Forelimb muscle (tissue), 1 donor: ENCODE measurements around the gene NELFE. TPM values are rescaled to one million over a fixed set of nuclear protein-coding genes. Genes with fewer than 3 reads are reported as not detected.
"Not testable (repeated sequence)": the region's sequence is repeated elsewhere in the genome, so short reads cannot be mapped to it uniquely, and the experiment has no call there.

Experiments
- DNase-seq: peaks from one replicate; pipeline ENCODE4 v3.0.0-alpha.2; 2013; ENCODE audit warnings: low read depth
- polyA plus RNA-seq: library from polyadenylated mRNA; unstranded; fragments of 120-200 nt; gene quantifications from one replicate; pipeline ENCODE4 v1.2.1, GENCODE V29; 2013; ENCODE audit not compliant: insufficient read length

NELFE gene, protein sequence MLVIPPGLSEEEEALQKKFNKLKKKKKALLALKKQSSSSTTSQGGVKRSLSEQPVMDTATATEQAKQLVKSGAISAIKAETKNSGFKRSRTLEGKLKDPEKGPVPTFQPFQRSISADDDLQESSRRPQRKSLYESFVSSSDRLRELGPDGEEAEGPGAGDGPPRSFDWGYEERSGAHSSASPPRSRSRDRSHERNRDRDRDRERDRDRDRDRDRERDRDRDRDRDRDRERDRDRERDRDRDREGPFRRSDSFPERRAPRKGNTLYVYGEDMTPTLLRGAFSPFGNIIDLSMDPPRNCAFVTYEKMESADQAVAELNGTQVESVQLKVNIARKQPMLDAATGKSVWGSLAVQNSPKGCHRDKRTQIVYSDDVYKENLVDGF
- 63.3 TPM for polyA plus RNA-seq

DNA sequence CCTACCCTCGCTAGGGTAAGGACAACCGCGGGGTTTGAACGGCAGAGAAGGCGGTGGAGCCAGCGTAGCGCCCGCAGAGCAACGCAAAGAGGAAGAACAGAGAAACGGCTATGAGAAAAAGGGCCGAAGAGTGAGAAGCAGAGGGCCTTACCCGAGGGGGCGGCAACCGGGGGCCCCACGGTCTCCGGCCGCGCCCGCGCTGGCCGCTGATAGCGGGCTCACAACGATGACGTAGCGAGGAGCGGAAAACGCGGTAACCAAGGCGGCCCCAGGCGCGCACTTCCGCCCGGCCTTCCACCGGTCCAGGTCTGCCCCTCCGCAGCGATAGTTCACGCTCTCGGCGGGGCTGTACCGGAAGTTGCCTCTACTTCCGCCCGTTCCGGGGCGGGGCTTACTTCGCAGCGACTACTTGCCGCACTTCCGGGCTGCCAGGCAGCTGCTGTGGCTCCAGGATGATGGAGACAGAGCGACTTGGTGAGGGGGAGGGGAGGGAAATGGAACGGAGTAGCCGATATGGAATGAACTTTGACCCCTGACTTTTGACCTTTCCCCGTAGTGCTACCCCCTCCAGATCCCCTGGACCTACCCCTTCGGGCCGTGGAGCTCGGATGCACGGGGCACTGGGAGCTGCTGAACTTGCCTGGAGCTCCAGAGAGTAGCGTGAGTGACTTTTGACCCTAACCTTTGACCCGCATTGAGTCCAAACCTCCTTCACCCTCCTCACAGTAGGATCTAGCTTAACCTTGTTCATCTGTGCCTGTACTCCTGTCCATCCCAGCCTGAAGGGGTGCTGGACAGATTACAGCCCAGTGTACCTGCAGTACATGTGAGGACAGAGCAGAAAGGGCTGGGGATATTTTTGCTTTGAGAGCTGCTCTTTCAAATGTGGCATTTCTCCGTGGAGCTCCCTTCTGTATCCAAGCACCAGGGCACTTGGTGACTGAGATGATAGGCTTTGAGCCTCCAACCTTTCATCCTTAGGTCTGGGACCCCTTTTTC lies at the start of gene NELFE, which contains the start of gene SKIC2:
TSS of gene NELFE (minus strand) at position 231 of the 999 bp plus-strand sequence. CDS start 525 bp downstream, outside the sequence.
TSS of gene SKIC2 (plus strand) at position 435 of the 999 bp plus-strand sequence. CDS start at position 453, 18 bp downstream.
- peak; percentile 93 for DNase-seq

DNA sequence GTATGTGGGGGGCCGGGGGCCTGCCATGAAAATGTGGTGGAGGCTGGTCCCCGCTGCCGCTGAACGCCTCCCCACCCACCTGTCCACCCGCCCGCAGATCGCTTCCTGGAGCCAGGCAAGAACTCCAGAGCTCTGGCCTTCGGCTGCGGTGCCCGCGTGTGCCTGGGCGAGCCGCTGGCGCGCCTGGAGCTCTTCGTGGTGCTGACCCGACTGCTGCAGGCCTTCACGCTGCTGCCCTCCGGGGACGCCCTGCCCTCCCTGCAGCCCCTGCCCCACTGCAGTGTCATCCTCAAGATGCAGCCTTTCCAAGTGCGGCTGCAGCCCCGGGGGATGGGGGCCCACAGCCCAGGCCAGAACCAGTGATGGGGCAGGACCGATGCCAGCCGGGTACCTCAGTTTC lies 49.3 kb upstream of the NELFE start:
- DNase-seq = not testable (repeated sequence)

DNA sequence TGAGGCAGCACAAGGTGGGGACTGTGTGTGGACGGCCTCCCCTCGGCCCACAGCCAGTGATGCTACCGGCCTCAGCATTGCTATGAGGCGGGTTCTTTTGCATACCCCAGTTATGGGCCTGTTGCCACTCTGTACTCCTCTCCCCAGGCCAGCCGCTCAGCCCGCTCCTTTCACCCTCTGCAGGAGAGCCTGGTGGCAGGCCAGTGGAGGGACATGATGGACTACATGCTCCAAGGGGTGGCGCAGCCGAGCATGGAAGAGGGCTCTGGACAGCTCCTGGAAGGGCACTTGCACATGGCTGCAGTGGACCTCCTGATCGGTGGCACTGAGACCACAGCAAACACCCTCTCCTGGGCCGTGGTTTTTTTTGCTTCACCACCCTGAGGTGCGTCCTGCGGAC lies 48.3 kb upstream of the NELFE start:
- DNase-seq = not testable (repeated sequence)

DNA sequence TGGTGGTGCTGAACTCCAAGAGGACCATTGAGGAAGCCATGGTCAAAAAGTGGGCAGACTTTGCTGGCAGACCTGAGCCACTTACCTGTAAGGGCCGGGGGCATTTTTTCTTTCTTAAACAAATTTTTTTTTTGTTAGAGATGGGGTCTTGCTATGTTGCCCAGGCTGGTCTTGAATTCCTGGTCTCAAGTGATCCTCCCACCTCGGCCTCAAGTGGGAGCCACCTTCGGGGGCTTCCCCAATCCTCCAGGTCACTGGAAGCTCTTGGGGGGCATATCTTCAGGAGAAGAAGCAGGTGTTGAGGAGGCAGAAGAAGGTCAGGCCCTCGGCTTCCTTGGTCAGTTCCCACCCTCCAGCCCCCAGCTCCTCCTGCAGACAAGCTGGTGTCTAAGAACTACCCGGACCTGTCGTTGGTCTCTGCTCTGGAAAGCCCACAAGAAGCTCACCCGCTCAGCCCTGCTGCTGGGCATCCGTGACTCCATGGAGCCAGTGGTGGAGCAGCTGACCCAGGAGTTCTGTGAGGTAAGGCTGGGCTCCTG lies 47.3 kb upstream of the NELFE start:
- DNase-seq = not testable (repeated sequence)

DNA sequence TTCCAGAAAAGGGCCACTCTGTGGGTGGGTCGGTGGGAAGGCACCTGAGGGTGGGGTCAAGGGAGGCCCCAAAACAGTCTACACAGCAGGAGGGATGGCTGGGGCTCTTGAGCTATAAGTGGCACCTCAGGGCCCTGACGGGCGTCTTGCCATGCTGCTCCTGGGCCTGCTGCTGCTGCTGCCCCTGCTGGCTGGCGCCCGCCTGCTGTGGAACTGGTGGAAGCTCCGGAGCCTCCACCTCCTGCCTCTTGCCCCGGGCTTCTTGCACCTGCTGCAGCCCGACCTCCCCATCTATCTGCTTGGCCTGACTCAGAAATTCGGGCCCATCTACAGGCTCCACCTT lies 46.7 kb upstream of the NELFE start:
- DNase-seq = not testable (repeated sequence)

DNA sequence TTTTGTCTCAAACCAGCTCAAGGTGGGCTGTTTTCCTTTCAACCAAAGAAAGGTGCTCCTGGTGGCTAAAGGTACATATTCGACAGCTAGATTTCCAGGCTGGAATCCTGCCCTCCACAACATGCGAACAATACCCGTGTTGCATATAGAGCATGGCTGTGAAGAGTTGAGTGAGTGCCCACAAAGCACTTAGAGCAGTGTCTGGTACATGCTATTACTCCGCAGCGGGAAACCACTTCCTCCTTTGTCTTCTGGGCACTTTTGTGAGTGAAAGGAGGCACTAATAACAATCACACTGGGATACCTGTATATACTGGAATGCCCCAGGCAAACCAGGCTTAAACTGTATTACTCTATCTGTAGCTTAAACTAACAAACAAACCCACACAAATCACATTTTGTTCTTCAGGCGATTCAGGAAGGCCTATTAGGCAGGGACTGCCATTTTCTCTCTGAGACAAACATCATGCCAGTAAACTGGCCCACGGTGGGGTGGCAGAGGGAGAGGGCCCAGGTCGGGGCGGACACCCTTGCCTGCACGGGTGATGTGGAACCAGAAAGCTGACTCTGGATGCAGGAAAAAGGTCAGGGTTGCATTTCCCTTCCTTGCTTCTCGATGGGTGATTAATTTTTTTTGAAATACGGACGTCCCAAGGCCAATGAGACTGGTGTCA lies 46.2 kb upstream of the NELFE start:
- DNase-seq = not testable (repeated sequence)

DNA sequence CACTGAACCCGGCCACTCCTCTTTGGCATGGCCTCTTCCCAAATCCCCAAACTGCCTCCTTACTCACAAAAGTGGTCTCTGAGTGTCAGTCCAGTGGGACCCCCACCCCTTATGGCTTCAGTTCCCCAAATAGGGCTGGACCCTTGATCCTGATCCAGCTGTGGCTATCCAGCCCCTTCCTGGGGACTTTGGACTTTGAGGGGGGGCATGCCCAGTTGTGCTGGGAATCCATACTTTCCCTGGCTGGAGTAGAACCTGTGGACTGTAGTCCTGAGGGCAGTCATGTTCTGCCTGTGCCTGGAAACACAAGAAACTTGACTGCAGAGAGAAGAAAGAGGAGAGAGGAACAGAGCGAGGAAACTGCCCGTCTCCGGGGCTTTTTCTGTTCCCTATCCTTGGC lies 45.6 kb upstream of the NELFE start:
- DNase-seq = not testable (repeated sequence)

DNA sequence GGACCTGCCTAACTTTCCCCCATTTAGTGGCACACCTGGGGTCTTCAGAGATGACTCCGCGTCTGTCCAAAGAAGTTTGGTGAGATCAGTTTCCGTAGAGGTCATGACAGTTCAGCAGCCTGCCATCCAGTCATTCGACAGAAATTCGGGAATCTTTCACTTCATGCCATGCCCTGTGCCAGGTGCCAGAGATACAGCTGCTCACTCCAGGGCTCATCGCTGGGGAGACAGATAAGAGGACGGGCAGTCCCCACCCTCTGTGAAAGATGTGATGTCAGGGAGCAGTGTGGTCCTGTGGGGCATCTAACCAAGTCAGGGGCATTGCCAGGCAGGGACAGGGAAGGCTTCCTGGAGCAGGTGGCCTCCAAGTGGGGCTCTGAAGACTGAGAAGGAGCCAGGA lies 44.5 kb upstream of the NELFE start:
- not testable (repeated sequence) for DNase-seq

DNA sequence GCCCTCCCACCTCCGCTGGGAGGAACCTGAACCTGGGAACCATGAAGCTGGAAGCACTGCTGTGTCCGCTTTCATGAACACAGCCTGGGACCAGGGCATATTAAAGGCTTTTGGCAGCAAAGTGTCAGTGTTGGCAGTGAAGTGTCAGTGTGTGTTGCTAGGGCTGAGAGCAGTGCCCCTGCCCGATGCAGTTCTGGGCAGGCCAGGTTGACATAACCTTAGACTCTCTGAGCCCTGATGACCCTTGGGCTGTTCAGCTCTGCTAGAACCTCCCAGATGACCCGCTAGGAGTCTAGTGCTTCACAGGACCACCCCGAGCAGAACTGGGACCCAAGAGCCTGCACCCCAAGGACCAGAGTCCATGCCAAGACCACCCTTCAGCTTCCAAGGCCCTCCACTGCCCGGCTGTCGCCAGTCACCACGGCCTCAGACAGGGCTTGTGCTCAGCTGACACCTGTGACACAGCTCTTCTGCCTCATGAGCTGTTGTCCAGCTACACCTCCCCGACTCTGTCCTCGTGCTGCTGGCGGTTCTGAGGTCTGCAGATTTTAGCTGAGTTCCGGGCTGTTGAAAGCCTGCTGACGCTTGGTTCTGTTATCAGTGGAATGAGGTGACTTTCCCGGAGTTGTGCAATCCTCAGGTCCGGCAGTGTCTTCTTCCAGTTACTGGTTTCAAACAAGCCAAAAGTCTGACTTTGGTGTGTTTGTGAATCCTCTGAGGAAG lies 43.9 kb upstream of the NELFE start:
- DNase-seq = not testable (repeated sequence)

DNA sequence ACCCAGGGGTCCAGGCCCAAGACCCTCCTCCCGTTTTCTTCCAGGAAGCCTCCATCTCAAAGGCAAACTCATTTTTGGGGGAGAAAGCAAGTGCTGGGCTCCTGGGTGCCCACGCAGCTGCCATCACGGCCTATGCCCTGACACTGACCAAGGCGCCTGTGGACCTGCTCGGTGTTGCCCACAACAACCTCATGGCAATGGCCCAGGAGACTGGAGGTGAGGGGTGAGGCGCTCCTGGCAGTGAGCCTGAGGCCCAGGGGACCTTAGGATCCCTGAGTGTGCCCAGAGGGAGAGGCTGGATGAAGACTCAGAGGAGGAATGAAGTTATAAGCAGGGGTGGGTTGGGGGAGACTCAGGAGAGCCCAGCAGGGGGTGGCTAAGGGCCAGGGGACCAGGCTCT lies 37.6 kb upstream of the NELFE start:
- not testable (repeated sequence) for DNase-seq

DNA sequence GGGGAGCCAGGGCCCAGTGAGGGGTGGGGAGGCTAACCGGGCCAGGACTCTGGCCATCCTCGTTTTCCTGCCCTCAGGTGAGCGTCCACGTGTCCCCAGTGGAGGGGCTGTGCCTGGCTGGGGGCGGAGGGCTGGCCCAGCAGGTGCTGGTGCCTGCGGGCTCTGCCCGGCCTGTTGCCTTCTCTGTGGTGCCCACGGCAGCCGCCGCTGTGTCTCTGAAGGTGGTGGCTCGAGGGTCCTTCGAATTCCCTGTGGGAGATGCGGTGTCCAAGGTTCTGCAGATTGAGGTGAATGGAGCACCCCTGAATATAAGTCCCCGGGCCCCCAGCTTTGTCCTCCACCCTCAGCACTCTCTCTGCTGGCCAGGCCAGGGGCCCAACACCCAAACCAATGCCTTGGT lies 35.6 kb upstream of the NELFE start:
- not testable (repeated sequence) for DNase-seq

DNA sequence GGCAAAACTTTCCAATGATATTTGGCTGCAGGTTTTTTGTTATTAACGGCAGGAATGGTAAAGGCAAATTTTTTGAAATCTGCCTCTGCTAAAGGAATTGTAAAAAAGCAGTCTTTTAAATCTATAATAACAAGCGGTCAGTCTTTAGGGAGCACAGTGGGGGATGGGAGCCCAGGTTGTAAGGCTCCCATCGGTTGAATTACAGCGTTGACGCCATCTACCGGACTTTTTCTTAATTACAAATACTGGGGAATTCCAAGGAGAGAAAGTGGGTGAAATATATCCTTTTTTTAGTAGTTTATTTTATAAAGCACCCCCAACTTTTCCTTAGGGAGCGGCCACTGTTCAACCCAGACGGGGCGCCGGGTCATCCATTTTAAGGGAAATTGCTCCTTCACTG lies 30.6 kb upstream of the NELFE start:
- DNase-seq = not testable (repeated sequence)

DNA sequence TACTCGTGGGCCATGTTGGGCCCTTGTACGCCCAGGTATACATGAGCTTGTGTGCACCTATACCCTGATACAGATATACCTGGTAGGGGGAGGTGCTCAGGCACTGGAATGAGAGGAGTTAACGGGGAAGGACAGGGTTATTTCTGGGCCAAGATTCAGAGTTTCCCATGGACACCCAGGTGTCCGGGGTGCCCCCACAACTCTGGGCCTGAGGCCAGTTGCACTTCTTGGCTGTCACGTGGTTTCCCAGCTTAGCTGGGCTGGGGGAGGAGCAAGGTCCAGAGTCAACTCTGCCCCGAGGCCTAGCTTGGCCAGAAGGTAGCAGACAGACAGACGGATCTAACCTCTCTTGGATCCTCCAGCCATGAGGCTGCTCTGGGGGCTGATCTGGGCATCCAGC lies 23.0 kb upstream of the NELFE start, which contains the start of gene C4A:
TSS of gene C4A (plus strand) at position 314 of the 400 bp plus-strand sequence. CDS start at position 365, 51 bp downstream.
- not testable (repeated sequence) for DNase-seq

DNA sequence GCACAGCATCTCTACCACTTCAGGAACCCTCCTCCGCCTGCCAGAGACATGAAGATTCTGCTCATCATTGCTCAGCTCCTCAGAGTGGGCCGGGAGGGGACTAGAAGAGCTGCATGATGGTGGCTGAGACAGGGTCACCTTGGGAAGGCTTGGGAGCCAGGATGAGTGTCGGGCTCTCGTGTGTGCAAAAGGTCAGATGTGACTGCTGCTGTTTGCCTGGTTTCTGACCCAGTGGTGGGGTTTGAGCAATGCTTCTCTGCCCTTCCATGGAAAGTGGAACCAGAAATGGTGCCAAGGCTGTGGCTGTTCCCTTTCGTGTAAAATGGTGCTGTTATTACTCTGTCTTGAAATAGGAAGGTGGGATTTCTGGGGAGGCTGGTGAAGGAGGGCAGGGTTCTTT lies 22.2 kb upstream of the NELFE start:
- DNase-seq = not testable (repeated sequence)

DNA sequence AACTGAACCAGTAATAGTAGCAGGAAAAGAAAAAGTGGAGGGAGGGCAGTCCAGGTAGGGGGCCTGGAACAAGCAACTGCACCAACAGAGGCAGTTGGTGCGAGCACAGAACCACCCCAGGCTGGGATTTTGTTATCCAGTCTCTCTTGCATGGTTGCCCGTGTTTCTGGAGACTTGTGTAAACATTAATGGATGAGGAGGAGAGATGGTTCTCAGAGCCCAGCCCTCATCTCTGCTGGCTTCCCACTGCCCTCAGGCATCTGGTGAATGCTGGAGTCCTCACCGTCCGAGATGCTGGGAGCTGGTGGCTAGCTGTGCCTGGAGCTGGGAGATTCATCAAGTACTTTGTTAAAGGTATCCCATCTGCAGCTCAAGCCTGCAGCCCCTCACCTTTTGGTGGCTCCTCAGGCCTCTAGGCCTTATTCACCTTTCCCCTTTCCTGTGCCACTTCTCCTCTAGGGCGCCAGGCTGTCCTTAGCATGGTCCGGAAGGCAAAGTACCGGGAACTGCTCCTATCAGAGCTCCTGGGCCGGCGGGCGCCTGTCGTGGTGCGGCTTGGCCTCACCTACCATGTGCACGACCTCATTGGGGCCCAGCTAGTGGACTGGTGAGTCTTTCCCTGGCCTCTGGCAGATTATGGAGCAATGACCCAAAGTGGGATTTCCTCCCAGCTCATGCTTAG lies 21.6 kb upstream of the NELFE start:
- not testable (repeated sequence) for DNase-seq

DNA sequence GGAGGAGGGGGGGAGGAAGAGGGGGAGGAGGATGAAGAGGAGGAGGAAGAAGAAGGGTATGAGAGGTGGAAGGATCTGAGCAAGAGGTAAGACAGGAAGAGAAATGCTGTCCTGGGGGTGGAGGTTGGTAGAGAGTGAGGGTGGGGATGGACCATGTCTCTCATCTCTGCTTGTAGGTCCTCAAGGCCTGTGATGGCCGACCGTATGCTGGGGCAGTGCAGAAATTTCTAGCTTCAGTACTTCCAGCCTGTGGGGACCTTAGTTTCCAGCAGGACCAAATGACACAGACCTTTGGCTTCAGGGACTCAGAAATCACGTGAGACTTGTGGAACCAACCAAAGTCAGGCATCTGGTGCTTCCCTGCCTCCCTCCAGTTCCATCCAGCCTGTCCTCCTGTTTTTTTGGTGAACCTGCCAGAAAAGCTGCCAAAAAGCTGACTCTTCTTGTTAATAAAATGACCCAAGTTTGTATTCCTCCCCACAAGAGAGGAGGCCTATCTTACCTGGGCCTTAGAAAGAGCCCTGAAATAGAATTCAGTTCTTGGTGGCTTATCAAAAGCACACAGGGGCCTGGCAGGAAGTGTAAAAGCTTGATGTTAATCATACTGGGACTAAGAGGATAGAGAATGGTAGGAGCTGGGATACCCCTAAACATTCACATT lies 20.6 kb upstream of the NELFE start:
- DNase-seq = no peak

DNA sequence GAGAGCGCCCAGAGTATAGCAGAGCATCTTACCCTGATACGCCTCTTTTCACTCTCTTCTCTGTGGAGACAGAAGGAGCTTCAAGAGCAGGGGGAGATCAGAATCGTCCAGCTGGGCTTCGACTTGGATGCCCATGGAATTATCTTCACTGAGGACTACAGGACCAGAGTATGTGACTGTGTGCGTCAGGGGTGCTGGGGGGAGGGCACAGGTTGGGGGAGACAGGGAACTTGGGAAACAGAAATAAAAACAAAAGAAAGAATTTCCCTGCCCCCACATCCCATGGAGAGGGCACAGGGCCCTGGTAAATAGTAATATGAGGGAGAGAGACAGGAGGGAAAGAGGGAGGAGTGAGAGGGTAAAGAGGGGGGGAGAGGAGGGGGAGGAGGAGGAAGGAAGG lies 20.1 kb upstream of the NELFE start:
- no peak for DNase-seq

DNA sequence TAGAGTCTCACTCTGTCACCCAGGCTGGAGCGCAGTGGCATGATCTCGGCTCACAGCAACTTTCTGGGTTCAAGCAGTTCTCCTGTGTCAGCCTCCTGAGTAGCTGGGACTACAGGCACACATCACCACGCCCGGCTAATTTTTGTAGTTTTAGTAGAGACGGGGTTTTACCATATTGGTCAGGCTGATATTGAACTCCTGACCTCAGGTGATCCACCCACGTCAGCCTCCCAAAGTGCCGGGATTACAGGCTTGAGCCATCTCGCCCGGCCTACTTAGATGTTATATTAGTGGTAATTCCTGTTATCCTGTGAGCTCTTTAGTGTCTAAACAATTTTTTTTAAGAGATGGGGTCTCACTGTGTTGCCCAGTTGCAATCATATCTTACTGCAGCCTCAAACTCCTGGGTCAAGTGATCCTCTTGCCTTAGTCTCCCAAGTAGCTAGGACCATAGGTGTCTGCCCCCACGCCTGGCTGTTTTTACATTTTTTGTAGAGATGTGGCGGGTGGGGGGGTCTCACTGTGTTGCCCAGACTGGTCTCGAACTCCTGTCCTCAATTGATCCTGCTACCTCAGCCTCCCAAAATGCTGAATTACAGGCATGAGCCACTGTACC lies 19.2 kb upstream of the NELFE start:
- DNase-seq = no peak

DNA sequence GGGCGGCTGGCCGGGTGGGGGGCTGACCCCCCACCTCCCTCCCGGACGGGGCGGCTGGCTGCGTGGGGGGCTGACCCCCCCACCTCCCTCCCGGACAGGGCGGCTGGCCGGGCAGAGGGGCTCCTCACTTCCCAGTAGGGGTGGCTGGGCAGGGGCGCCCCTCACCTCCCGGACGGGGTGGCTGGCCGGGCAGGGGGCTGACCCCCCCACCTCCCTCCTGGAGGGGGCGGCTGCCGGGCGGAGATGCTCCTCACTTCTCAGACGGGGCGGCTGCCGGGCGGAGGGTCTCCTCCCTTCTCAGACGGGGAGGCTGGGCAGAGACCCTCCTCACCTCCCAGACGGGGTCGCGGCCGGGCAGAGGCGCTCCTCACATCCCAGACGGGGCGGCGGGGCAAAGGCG lies 17.3 kb upstream of the NELFE start:
- not testable (repeated sequence) for DNase-seq
